SW480 (cell line): ENCODE measurements around the gene REEP3.

Experiments used
- DNase-seq: peaks from one replicate; pipeline ENCODE4 v3.0.0-alpha.2; 2016; ENCODE audit warnings: low spot score

The REEP3 gene

GRCh38 chr10:63588436-63589167 lies 67.4 kb downstream of the REEP3 start:
- no peak for DNase-seq

DNA sequence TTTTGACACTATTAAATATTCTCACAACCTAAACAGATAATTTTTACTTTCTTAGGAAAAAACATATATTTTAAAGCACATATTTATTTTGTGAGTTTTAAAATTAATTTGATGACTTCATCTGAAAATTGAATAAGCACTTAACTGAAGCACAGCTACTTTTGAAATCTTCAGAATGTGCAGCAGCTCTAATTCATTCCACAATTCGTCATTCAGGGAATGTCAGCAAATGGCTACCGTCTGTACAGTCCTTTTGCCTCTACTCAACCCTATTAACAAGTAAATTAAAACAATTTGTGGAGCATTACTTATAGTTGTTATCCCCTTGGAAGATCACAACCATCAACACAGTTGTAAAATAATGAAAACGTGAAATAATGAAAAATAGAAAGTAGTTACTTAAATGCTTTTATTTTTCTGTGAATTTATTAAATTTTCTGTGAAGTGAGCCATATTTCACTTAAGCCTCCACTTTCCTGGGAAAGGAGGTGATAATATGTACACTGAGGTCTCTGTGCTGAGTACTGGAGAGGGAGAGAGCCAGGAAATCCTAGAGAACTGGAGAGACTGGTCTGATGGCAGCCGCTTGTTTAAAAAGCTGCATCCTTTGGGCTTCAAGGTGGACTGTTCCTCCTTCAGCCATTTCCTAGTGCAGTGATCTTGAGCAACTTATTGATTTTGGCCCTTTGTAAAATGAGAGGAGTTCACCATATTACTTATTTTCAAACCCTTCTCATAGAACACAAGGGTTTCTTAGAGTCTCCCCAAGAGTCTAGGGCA lies 70.6 kb downstream of the REEP3 start:
- DNase-seq = no peak

DNA sequence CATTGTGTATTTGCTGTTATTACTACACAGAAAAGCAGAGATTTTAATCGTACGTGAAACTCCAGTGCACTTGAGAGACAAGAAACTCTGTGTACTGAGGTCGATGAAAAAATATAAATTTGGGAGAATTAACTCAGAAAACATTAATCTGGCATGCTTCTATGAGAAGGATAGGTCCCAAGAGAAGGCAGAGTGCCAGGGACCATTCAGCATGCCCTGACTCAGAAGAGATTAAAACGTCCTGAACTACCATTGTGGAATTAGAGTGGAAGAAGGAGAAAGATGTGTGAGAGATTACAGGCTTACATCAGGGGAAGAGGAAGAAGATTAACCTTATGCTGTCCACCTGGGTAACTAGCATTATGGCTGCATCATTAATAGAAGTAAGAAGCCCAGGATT lies 72.4 kb downstream of the REEP3 start:
- no peak for DNase-seq

GRCh38 chr10:63595072-63595471 lies 73.9 kb downstream of the REEP3 start:
- no peak for DNase-seq

GRCh38 chr10:63596924-63597323 lies 75.7 kb downstream of the REEP3 start:
- no peak for DNase-seq

DNA sequence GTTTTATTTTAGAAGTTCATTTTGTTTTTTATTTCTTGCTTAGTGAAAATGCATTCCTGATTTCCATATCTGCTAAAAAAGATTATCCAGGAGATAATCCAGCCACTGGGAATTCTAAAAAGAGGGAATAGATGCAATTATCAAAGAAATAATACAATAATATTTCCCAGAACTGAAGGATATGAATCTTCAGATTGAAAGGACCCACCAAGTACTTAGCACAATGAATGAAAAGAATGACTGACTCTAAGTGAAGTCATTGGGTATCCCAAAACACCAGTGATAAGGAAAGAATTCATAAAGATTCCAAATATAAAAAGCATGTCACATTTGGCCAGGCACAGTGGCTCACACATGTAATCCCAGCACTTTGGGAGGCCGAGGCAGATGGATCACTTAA lies 79.3 kb downstream of the REEP3 start:
- DNase-seq = no peak

DNA sequence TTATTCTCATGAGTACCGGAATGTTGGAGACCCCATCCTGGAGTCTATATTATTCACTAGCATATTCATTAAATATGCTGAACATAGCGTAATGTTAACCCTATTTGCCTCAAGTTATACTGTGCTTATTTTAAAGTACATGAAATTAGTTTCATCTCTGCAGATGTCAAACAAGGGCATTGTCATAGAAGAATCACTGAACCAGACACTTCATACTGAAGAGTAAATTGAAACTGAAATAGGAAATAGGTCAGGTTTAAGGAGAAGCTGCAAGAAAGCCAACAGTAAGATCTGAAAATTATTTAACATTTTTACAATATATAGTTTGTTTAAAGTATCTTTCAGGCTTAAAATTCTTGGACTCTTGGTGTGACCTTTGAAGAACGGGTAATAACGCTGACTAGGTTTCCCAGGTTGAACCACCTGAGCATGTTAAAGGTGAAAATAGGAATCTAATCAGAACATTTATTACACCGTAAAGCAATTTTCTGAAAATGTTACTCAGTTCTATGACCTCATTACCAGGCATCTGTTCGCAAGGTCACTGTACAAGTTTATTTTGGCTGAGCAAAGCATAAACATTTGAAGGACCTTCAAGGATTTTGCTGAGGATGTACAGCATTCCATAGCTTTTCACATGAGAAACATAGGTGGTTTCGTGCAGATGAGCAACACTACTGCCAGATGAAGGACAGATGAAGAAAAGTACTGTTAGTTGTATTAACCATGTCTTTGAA lies 82.7 kb downstream of the REEP3 start:
- DNase-seq = no peak

DNA sequence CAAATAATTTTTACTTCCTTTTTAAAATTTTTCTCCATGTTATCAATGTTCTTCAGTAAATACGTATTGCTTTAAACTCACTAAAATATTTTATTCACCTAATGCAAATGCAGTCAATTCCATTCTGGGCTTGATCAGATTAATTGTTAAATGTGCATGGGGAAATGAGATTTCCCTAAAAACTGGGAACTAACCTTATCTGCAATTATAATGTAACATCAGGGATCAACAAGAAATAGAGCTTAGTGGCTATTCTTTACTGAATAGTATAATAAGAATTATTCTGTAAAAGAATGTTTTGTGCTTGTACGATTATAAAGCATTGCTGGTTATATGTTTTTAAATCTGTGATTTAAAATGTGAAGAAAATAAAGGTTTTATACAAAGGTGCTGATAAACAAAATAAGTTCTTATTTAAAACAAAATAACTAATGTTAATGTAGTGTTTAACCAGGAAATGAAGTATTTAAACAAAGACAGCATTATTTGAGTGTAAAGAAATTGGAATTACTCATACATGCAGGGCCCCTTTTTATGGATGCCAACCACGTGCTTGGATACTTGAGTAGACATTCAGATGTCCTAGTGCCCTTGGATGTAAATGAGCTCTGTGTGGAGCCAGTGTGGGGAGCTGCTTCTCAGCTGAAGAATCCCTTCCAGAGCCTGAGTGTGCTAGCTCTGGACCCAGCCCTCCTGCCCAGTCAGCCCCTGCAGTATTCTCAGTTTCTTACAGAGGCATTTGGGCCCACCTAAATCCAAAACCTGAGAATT lies 84.2 kb downstream of the REEP3 start:
- DNase-seq = peak; percentile 31

DNA sequence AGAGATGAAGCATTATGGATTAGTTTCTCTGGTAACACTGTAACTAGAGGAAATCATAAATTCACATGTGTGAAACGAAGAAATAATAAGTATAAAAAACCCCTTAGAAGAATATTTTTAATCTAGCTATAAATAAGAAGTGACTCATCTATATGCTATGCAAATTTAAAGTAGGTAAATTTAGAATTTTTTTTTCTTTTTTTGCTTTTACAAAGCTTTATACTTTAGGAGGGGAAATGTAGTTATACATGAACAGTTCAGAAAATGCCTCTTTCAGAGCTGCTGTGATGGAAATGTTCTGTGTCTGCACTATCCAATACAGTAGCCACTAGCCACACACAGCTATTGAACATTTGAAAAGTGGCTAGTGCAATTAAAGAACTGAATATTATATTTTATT lies 87.3 kb downstream of the REEP3 start:
- no peak for DNase-seq

DNA sequence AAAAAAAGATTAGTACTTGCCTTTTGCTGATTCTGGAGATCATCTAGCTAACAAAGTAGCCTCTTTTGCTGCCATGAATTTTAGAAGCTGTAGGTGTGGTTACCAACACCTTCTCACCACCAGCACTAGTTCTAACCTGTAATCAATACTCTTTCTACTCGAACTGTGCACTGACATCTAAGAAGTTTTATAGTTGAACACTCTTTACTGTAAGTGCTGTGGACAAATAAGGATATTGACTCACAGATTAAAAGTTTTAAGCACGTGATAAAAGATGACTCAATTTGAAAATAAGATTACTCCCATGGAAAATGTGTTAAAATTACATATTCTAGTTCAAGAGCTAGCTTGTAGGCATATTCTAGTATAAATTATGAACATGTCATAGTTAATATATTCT lies 89.9 kb downstream of the REEP3 start:
- no peak for DNase-seq

DNA sequence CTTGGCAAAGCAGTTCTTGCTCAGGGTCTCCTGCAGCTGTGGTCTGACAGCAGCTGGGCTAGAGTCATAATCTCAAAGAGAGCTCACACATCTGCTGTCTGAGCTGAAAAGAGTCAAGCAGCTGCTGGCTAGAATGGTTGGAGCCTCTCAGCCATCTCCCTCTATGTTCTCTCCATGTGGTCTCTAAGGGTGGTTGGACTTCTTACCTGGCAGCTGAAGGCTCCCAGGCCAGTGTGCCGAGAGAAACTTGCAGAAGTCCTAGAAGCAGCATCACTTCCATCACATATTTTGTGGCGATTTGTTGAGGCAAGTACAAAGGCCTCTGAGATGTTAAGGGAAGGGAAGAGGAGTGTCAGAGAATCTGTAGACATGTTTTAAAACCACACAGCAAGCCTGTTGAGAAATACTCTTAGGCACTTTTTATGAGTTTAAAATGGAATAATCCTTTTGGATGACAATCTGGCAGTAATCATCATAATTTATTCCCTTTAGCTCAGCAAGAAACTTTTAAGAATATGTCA lies 93.2 kb downstream of the REEP3 start:
- no peak for DNase-seq

DNA sequence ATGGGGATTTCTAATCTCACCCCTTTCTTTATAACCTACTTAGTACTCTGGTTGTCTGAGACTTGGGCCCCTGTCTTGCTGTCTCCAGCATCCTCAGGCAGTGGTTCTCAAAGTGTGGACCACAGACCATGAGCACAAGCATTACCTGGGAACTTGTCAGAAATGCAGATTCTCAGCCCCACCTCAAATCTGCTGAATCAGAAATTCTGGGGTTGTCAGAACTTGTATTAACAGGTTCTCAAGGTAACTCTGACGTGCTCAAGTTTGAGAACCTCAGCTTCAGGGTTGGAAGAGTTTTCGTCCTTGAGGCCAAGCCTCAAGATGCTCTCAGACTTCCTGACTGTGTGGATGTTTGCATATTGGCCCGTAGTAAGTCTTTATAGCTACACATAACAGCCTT lies 97.4 kb downstream of the REEP3 start:
- DNase-seq = no peak

GRCh38 chr10:63619426-63619825 lies 98.2 kb downstream of the REEP3 start:
- DNase-seq = no peak

DNA sequence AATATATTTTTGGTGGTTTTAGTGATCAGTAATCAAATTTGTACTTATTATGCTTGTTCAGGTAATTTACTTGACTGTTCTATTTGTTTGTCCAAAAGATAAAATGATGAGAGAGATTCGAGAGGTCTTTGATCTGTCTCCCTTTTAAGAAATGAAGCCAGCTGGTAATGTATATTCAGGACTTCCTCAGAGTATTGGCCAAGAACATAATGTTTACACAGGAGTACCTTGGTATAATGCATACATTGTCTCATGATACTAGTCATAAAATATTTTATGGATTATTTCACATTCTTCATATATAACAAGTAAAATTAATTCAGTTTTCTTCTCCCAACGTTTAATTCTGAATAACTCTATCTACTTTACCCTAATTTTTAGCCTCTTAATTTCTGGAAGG lies 100.9 kb downstream of the REEP3 start:
- no peak for DNase-seq

DNA sequence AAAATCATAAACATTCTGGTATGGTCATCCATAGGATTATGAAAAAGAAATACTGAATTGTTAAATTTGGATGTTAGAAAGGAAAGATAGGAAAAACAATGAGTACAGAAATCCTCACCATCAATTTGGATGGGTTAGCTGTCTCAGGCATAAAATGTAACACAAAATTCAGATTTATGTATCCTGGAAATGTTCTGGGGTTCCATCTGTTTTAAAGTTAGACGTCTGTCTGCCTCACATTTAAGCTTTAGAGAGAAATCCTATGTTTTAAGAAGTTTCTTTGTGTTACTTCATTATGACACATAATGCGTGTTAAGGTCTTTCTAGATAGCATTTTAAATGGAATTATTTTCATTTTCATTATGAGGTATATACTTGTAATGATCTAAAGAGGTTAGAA lies 103.5 kb downstream of the REEP3 start:
- DNase-seq = no peak

- no peak for DNase-seq
These were observed 106.2 kb downstream of the REEP3 start for GRCh38 chr10:63627396-63627795.

GRCh38 chr10:63627881-63628296 lies 106.7 kb downstream of the REEP3 start:
- DNase-seq = no peak

GRCh38 chr10:63628526-63629362 lies 107.5 kb downstream of the REEP3 start:
- DNase-seq = peak; percentile 78

GRCh38 chr10:63629363-63630084 lies 108.3 kb downstream of the REEP3 start:
- peak; percentile 97 for DNase-seq
